HG02938 (cell line): Measurements from ENCODE around the gene CMTM5.
"Not testable (repeated sequence)": the region's sequence is repeated elsewhere in the genome, so short reads cannot be mapped to it uniquely, and the experiment has no call there.

Source experiments
- ATAC-seq: cut with Tn5 transposase; IDR thresholded peaks from one replicate; pipeline ENCODE4 v1.9.1; 2021; ENCODE audit warnings: mild to moderate bottlenecking, moderate library complexity; ENCODE audit not compliant: unreplicated experiment

Gene CMTM5

DNA sequence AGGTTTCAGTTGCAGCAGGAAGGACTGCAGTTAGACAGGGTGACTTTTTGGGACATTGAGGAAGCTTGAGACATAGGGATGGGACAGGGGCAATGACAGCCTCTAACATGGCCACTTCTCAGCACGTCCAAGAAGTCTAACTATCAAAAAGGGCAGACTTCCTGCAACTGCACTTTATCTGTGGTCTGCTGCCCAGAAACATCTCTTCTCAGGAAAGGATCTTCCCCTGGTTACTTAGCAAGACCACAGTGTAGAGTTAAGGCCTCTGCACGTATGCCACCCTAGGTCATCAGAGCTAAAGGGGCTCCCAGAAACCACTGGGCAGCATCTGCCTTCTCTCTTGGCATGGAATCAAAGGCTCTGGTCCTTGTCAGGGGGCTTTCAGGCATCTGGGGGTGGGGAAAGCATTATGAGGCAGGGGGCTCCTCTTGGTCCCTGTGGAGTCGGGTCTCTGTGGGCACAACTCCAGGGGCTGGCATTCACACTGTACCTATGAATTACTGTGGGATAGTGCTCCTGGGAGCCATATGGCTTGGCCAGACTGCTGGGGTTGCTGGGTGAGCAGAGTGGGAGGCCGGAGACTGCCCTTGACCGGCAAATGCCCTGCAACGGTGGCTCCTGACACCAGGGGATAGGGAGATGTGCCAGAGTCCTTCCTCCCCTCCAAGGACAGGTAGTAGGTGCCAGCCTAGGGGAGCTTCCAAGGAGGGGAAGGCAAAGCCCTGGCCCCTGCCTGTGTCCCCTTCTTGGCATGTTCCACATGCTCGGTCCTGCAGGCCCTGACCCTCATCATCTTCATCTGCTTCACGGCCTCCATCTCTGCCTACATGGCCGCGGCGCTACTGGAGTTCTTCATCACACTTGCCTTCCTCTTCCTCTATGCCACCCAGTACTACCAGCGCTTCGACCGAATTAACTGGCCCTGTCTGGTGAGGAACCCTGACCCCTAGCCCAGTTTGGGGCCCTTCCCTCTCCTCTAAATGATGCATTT, 1.0 kb downstream of the CMTM5 start:
- no peak for ATAC-seq

DNA sequence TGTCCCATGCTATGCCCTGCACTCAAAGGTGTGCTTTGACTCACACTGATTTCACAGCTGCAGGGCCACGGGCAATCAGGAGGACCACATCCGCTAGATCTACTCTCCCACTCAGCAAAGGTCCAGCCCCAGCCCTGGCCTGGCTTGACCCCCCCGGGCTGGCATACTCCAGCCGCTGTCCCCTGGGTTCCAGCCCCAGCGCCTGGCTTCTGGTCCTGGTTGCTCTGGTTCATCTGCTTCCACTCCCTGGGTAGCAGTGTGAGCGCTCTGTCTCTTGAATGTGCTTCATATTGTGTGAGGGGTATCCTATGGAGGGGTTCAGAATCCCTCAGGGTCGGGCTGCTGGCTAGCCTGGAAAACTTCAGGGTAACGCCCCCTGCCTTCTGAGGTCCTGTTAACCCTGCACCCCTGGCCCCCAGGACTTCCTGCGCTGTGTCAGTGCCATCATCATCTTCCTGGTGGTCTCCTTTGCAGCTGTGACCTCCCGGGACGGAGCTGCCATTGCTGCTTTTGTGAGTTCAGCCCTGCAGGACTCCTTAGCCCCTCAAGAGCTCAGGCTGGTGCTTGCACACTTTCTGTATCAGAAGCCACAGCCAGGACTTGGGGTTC, 1.9 kb downstream of the CMTM5 start:
- no peak for ATAC-seq

DNA sequence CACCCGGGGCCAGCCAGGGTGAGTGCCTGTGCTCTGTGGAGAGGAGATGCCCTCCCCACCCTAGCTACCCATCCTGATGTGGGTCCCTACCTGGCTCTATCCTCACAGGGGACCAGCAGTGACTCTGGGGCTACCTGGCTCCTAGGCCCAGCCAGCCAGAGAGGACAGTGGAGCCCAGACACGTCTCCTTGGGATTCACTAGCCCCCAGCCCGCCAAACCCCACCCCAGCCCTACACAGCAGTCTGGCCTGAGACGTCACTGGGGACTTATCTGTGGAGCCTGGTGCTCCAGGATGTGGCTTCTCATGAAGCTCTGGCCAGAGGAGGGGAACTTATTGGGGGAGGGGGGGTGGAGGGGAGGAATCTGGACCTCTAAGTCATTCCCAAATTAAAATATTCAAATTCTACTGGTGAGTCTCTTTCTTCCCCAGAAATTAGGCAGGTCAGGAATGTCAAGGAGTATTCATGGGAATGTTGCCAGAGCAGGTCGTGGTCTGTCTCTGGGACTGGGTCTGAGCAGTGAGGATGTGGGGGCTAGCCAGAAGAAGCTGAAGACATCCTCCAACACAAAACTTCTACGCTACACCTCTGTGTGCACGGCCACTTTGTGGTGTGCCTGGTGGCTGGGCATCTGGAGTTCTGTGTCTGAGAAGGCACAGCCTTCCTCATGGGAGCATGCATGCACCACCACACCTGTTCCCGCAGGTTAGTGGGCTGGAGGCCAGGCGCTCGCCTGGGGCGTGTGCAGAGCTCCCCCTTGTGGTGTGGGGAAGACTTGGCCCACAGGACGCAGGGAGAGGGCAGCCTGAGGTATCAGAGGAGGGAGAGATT, 2.7 kb downstream of the CMTM5 start:
- no peak for ATAC-seq

DNA sequence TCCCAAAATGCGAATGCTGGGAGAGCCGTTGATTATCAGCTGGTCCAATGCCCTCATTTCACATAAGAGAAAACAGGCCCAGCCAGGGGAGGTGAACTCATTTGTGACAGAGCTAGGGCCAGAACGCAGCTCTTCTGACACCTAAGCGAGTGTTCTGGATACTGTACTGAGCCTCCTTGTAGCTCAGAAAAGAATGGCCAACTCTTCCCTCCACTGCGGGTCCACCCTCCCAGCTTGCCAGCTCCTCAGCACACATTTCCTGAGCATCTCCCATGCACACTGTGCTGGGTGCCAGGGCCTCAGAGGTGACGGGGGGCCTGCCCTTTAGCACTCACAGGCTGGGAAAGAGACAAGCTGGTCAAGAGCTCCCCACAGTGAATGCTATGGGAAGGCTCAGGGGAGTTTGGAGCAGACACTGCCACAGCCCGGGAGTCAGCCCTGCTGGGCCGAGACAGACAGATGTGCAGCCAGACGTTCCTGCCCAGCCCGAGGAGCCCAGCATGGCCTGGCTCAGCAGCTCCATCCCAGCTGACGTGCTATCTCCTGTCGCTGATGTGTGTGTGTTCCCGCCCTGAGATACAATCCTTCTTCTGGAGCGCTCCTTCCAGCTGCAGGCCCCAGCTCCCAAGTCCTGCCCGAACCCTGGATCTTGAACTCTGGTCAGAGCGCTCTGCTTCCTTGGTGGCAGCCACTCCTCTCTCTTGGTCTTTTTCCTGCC, 3.5 kb downstream of the CMTM5 start:
- no peak for ATAC-seq

DNA sequence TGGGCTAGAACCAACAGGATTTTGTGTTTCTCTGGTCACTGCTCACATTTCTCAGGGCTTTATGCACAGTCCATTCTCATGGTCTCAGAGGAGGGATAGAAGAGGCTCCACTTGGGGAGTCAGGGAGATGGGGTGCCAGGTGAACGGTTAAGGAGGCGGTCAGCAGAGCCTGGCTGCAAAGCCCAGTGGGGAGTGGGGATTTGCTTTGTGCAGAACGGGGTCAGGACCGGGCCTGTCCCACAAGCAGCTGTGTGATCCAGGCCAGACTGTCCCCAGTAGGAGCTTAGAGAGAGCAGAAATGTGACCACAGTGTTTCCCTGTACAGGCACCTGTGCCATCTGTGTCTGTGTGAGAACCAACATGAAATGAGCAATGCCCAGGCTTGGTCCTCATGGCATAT, 4.1 kb downstream of the CMTM5 start:
- ATAC-seq: no peak

DNA sequence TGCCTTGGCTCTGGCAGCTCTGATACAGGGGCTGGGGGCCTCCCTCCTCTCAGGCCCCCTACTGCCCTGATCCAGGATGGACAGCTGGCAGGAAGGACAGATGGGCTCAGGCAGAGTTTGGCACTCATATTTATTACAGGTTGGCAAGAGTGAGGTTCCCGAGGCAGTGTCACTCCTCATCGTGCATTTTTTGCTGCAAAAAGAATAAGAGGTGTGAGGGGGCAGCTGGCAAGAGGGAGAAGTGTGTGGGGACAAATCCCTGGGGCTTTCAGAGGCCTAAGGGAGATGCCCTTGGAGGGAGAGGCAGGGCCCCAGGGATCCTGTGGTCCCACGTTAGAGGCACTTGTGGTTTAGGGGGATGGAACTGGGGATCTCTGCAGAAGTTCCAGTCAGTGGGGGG, 5.0 kb downstream of the CMTM5 start:
- ATAC-seq: no peak

DNA sequence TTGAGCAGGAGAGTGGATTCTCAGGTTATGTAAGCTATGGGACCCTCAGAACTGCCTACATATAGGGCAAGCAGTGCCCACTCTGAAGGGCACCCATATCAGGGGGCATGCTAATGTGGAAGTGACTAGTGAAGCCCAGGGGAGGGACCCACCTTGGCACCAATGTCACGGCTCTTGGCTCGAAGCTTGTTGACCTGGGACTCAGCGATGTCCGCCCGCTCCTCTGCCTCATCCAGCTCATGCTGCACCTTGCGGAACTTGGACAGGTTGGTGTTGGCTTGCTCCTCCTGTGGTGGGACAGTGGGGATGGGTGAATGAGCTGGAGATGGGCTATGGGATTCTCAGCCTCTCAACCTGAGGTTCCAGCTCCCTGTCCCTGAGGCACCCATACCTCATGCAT, 5.4 kb downstream of the CMTM5 start:
- no peak for ATAC-seq

DNA sequence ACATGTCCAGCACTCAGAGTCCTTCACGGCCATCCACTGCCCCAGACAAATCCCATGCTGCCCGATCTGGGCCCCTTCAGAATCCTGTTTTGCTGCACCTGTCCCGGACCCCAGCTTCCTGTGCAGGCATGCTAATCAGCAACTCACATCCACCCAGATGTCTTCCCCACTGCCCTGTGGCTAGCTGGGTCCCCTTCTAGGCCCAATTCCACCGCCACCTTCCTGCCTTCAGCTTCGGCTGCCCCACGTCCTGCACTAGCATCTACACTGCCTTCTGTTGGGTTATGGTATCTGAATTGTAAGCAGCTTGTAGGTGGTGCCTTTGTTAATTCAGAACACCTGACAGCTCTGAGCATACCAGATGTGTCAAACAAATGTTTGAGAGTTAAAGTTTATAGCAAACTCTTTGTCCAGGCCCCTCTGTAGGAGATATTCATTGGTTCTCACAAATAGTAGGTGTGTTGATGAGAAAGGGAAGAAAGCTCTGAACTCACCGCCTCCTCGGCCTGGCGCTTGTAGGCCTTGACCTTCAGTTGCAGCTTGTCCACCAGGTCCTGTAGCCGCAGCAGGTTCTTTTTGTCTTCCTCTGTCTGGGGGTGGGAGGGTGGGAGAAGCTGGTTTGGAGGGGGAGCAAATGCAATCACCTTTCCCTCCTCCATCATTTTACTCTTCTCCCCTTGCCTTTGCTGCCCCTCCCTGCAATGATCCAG, 6.0 kb downstream of the CMTM5 start:
- no peak for ATAC-seq

DNA sequence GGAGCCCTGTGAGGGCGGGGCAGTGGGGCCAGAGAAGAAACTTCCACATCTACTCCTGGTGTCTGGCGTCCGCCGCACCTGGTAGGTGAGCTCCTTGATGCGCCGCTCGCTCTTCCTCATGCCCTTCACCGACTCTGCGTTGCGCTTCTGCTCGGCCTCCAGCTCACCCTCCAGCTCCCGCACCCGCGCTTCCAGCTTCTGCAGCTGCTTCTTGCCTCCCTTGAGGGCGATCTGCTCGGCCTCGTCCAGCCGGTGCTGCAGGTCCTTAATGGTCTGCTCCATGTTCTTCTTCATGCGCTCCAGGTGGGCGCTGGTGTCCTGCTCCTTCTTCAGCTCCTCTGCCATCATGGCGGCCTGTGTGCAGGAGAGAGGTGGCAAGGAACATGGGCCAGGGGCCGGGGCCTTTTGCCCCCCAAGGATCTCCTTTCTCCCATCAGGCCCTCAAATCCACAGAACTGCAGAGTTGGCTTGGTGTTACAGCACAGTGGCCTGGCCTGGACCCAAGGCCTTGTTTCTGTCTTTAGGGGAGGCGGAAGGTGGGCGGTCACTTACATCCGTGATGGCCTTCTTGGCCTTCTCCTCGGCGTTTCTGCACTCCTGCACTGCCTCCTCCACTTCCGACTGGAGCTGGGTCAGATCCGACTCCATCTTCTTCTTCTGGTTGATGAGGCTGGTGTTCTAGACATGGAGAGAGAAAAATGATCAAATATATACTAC, 7.7 kb downstream of the CMTM5 start:
- ATAC-seq: no peak

DNA sequence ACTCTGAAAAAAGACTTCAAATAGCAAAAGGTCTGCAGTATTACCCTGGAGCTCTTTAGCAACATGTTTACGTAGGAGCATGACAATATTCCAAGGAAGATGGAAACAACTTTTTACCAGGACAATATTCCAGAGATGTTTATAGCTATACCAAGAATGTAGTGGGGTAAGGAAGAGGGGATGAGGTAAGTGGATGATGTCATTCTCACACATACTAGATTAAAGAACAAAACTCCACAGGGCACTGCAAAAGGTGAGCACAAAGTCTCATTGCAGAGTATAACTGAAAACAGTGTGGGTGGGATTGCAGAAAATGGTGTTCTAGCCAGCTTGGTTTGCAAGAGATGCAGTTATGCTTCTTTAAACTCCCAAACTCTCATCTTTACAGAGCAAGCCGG, 8.4 kb downstream of the CMTM5 start:
- no peak for ATAC-seq

DNA sequence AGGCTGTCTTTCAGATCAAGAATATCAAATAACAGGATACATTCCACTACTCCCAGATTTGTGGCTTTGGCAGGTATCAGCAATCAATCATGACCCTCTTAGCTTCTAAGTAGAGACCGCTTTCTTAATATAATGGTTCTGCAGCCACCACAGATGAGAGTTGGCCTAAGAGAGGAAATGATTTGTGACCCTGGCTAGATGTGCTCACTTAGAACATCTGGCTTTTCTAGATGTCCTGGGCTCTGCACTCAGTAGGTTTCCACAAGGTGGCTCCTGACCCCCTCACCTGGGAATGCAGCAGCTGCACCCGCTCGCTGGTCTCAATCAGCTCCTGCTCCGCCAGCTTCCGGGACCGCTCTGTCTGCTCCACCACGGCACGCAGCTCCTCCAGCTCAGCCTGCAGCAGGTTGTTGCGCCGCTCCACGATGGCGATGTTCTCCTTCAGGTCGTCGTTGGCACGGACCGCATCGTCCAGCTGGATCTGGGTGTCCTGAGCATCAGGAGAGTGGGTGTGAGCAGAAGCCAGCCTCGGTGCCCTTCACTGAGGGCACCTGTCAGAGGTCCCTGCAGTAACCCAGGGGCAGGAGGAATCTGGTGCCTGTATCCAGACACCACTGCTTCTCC, 8.9 kb downstream of the CMTM5 start:
- ATAC-seq: no peak

DNA sequence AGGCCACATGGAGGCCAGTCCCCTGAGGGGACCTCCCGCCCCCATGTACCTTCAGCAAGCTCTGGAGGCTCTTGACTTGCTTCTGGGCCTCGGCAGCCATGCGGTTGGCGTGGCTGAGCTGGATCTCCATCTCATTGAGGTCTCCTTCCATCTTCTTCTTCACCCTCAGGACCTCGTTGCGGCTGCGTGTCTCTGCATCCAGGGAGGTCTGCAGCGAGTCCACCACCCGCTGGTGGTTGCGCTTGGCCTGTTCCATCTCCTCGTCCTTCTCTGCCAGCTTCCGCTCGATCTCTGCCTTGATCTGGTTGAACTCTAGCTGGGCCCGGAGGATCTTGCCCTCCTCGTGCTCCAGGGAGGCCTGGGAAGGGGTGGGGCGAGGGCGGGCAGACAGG, 9.4 kb downstream of the CMTM5 start:
- not testable (repeated sequence) for ATAC-seq

DNA sequence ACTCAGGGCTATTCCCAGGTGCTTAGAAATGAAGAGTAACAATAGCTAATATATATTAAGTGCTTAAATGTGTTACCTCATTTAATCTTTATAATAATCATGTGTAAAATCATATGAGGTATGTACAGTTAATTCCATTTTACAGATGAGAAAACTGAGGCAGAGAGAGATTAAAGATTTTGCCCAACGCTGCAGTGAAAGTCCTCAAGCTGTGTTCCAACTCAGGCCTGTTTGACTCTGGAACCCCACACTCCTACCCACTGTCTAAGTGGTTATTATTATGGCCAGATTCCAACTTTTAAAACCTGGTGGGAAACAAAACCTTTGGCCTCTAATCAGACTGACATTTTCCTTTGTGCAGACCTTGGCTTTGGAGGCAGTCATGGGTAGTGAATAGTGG, 10.2 kb downstream of the CMTM5 start:
- ATAC-seq: no peak

DNA sequence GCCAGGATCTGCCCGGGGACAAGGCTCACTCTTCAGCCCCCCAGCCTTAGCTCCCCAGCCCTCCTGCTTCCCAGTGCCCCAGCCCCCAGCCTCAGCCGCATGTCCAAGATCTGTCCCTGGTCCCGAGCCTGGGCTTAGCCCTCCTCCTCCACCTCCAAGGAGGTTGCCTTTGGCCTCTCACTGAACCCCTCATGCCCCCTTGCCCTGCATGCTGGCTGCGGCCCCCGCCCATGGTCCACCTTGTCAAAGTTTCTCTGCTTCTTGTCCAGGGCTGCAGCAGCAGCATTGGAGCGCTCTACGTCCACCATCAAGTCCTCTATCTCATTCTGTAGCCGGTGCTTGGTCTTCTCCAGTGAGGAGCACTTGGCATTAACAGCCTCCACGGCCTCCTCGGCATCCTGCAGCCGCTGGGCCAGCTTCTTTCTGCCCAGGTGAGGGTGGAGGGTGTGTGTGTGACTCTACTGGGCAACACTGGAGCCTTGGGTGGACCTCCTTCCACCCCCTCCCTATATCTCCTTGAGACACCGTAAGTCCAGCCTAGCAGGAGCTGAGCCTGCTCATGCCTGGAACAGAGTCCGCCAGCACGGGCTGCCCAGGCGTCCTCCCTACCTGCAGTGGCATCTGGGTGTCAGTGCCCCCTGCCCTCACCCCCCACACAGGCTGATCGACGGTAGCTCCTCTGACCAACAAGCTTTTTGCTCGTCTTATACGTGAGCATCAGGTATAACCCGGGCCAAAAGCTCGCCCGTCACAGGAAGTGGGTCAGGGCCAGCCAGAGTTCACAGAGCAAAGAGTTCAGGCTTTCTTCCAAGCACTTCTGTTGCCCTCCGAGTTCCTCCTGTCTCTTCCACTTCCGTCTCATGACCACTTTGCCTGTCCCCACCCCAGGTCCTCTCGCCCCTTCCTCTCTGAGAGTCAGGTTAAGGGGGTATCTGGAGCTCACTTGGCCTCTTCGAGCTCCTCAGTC, 11.4 kb downstream of the CMTM5 start:
- ATAC-seq: no peak

DNA sequence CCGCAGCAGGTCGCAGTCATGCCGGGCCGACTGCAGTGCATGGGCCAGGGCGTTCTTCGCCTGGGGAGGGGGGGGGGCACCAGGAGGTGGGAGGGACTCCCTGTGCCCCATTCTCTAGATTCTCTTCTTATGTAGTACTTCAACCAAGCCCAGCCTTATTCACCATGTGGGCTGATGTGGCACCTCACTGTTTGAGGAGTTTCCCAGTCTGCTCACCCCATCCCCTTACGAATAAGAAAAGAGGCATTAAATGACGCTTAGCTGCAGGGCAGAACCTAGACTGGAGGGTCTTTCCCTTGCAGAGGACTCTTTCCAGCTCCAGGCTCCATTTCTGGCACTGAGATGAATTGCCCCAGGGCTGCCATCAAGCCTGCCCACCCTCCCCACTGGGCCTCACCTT, 12.2 kb downstream of the CMTM5 start:
- no peak for ATAC-seq

DNA sequence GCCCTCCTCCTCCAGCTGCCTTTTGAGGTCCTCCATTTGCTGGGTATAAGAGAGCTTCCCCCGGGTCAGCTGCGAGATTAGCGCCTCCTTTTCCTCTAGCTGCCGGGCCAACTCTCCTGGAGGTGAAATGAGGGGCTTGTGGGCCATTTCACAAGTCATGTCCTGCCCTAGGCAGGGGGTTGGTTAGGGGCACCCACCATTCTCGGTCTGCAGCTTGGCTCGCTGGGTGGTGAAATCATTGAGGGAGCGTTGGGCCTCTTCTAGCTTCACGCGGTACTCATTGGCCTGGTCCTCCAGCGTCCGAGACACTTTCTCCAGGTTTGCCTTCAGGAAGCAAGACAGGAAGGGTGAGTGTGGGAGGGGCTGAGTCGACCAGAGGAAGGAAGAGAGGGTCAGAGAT, 12.6 kb downstream of the CMTM5 start:
- ATAC-seq: no peak

DNA sequence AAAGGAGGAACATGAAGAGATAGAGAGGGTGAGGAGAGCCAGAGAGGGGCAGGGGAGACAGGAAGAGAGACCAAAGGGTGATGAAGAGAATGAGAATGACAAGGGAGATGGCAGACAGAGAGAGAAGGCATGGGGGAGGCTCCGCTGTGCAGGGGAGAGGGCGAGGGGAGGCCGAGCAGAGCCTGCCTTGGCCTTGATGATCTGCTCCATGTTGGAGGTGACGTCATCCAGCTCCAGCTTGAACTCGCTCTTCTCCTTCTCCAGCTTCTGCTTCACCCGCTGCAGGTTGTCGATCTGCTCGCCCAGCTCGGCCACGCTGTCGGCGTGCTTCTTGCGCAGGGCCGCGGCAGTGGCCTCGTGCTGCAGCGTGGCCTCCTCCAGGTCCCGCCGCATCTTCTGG, 13.0 kb downstream of the CMTM5 start:
- not testable (repeated sequence) for ATAC-seq

DNA sequence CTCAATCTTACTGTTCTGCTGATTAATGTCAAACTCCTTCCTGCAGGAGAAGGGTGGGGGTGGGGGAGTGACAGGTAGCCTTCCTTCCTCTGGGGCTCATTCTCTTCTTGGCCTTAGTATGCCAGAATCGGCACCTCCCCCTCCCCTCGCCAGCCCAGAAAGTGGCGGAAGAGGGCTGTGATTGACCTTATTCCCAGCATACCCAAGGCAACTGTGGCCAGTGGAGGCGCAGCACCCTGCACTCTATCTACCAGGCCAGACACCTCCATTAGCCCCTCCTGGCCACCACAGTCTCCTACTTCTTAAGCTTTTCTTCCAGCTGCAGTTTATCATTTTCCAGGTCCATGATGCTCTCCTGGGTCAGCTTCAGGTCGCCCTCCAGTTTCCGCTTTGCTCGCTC, 15.8 kb downstream of the CMTM5 start:
- no peak for ATAC-seq
